Osteocyte (in vitro differentiated cells): Measurements from ENCODE around the gene NEK5. TPM values are rescaled to one million over a fixed set of nuclear protein-coding genes. Genes with fewer than 3 reads are reported as not detected.
"Not testable (repeated sequence)": the region's sequence is repeated elsewhere in the genome, so short reads cannot be mapped to it uniquely, and the experiment has no call there.

Source experiments
- DNase-seq: peaks from one replicate; pipeline ENCODE4 v3.0.0; 2021; ENCODE audit warnings: mixed read lengths; ENCODE audit not compliant: unreplicated experiment; ENCODE audit errors: extremely low spot score
- H3K27ac Mint-ChIP-seq: one replicate; pipeline ENCODE4 v1.8.0; 2021; ENCODE audit warnings: mild to moderate bottlenecking, mixed read lengths; ENCODE audit not compliant: unreplicated experiment
- H3K27me3 Mint-ChIP-seq: one replicate; pipeline ENCODE4 v1.8.0; 2021; ENCODE audit warnings: mixed read lengths; ENCODE audit not compliant: unreplicated experiment
- H3K36me3 Mint-ChIP-seq: one replicate; pipeline ENCODE4 v1.8.0; 2021; ENCODE audit warnings: mixed read lengths; ENCODE audit not compliant: unreplicated experiment
- H3K4me1 Mint-ChIP-seq: one replicate; pipeline ENCODE4 v1.8.0; 2021; ENCODE audit warnings: mixed read lengths; ENCODE audit not compliant: unreplicated experiment
- H3K4me3 Mint-ChIP-seq: one replicate; pipeline ENCODE4 v1.8.0; 2021; ENCODE audit warnings: mild to moderate bottlenecking, moderate library complexity, mixed read lengths; ENCODE audit not compliant: unreplicated experiment
- H3K9me3 Mint-ChIP-seq: one replicate; pipeline ENCODE4 v1.8.0; 2021; ENCODE audit warnings: mixed read lengths; ENCODE audit not compliant: unreplicated experiment
- CTCF ChIP-seq: fragments of 200-600 bp; sonication (generic); IDR thresholded peaks from 2 replicates; pipeline ENCODE4 v1.5.0; 2021; ENCODE audit warnings: antibody characterized with exemption, mild to moderate bottlenecking, moderate library complexity
- total RNA-seq: library from RNA; stranded (reverse); gene quantifications from 2 replicates; pipeline ENCODE4 v1.2.1, GENCODE V29; 2021

Gene NEK5
- total RNA-seq, 1 donor from 2014 or later, result 0.40 TPM

- H3K9me3 Mint-ChIP-seq, result no peaks in the 10 kb centered on the region
- peaks cover 17% of the 10 kb centered on the region for H3K27me3 Mint-ChIP-seq
- H3K4me1 Mint-ChIP-seq, result no peaks in the 10 kb centered on the region
- no peak overlapping the region for H3K4me3 Mint-ChIP-seq
- no peaks in the 10 kb centered on the region for H3K36me3 Mint-ChIP-seq
- no peak for DNase-seq
- TF ChIP-seq CTCF, result no peak
- H3K27ac Mint-ChIP-seq, result no peak overlapping the region
Observed at GRCh38 chr13:52104624-52105023, 24.2 kb downstream of the NEK5 start.

- Mint-ChIP-seq H3K4me1 (no peaks in the 10 kb centered on the region), H3K27ac (no peak overlapping the region), H3K4me3 (no peak overlapping the region), H3K9me3 (no peaks in the 10 kb centered on the region), H3K36me3 (no peaks in the 10 kb centered on the region), H3K27me3 (peaks cover 7% of the 10 kb centered on the region)
- TF ChIP-seq CTCF, result no peak
- no peak for DNase-seq
Observed at GRCh38 chr13:52103386-52103785, 25.5 kb downstream of the NEK5 start.

- H3K27ac Mint-ChIP-seq, H3K4me3 Mint-ChIP-seq, H3K4me1 Mint-ChIP-seq, H3K9me3 Mint-ChIP-seq, H3K36me3 Mint-ChIP-seq, DNase-seq: not testable (repeated sequence)
- H3K27me3 Mint-ChIP-seq, result peaks cover 11% of the 10 kb centered on the region
Observed at GRCh38 chr13:52102423-52102822, 26.4 kb downstream of the NEK5 start.

- no peak overlapping the region for H3K4me3 Mint-ChIP-seq
Observed at GRCh38 chr13:52097197-52097596, 31.7 kb downstream of the NEK5 start.

GRCh38 chr13:52096748-52097147, 32.1 kb downstream of the NEK5 start:
- Mint-ChIP-seq H3K9me3 (no peaks in the 10 kb centered on the region), H3K27ac (no peak overlapping the region), H3K36me3 (no peaks in the 10 kb centered on the region), H3K4me3 (no peak overlapping the region), H3K27me3 (peaks cover 24% of the 10 kb centered on the region), H3K4me1 (no peaks in the 10 kb centered on the region)
- no peak for DNase-seq
- no peak for TF ChIP-seq CTCF

More at GRCh38 chr13:52097197-52097596, 31.7 kb downstream of the NEK5 start:
- H3K9me3 Mint-ChIP-seq, result no peaks in the 10 kb centered on the region
- no peaks in the 10 kb centered on the region for H3K4me1 Mint-ChIP-seq
- H3K27ac Mint-ChIP-seq, result no peak overlapping the region
- TF ChIP-seq CTCF, result no peak
- no peaks in the 10 kb centered on the region for H3K36me3 Mint-ChIP-seq
- peaks cover 23% of the 10 kb centered on the region for H3K27me3 Mint-ChIP-seq
- DNase-seq, result no peak

GRCh38 chr13:52096062-52096461, 32.8 kb downstream of the NEK5 start:
- Mint-ChIP-seq H3K36me3 (no peaks in the 10 kb centered on the region), H3K4me3 (no peak overlapping the region), H3K27me3 (peaks cover 24% of the 10 kb centered on the region), H3K27ac (no peak overlapping the region), H3K4me1 (no peaks in the 10 kb centered on the region), H3K9me3 (no peaks in the 10 kb centered on the region)
- DNase-seq, result no peak
- no peak for TF ChIP-seq CTCF
